HepG2 (cell line): ENCODE measurements around the gene RGR. TPM values are rescaled to one million over a fixed set of nuclear protein-coding genes. Genes with fewer than 3 reads are reported as not detected.

ENCODE experiments used
- ATAC-seq: fragments of 200-7000 bp; cut with Tn5 transposase; 3 replicates; pipeline ENCODE4 v1.9.1; 2020; ENCODE audit warnings: mild to moderate bottlenecking, moderate library complexity
- BruUV-seq: library from RNA; stranded (reverse); fragments of 400-500 nt; replicated peaks from 2 replicates; lab custom pipeline; 2021; lab: Mats Ljungman, UMichigan
- CTCF ChIA-PET: fragments of 300-600 bp; formaldehyde crosslinking; extraction: SDS; loops from one replicate; lab custom pipeline; 2021; ENCODE audit warnings: low total read pairs, inconsistent platforms, low intra/inter-chr PET ratio; lab: Yijun Ruan, JAX
- POLR2A ChIA-PET: fragments of 350-600 bp; sonication (Branson Sonifier 250); formaldehyde crosslinking; loops from one replicate; lab custom pipeline; 2020; ENCODE audit warnings: antibody characterized with exemption, inconsistent platforms; lab: Yijun Ruan, JAX
- DNase-seq: peaks from one replicate; pipeline ENCODE4 v3.0.0-alpha.2; 2015; ENCODE audit warnings: low spot score
- FAIRE-seq: peaks from 3 replicates; lab custom pipeline; 2011; peaks lifted over from hg19 to GRCh38; lab: Jason Lieb, UNC
- H2AFZ ChIP-seq: one replicate; pipeline ENCODE4 v1.6.1; 2011; ENCODE audit warnings: low read length, inconsistent platforms
- H3K27ac ChIP-seq: fragments of 300-600 bp; 3 replicates; pipeline ENCODE4 v1.8.0; 2011; ENCODE audit warnings: mixed run types, mild to moderate bottlenecking, mixed read lengths, low read length, inconsistent platforms; ENCODE audit not compliant: insufficient read depth; ENCODE audit errors: extremely low read length
- H3K27me3 ChIP-seq, 2 experiments: fragments of 200-600 bp in 1 of 2; 2 replicates in 1 of 2; 3 replicates in 1 of 2; pipeline versions ENCODE4 v1.6.0 to v1.8.0; 2011; ENCODE audit warnings: low read length in 2 of 2, mild to moderate bottlenecking in 2 of 2, moderate library complexity in 2 of 2, inconsistent platforms in 1 of 2; ENCODE audit not compliant: insufficient read depth in 2 of 2, control insufficient read depth in 1 of 2
- H3K36me3 ChIP-seq, 2 experiments: fragments of 200-600 bp in 1 of 2; replicated peaks in 1 of 2; 2 replicates in 1 of 2; 3 replicates in 1 of 2; pipeline versions ENCODE4 v1.5.1 to v1.8.0; 2011; ENCODE audit warnings: low read length in 2 of 2, inconsistent platforms in 1 of 2; ENCODE audit not compliant: insufficient read depth in 2 of 2, control insufficient read depth in 1 of 2
- H3K4me1 ChIP-seq: 2 replicates; pipeline ENCODE4 v1.5.1; 2012; ENCODE audit warnings: low read length, inconsistent platforms; ENCODE audit not compliant: insufficient read depth
- H3K4me2 ChIP-seq: 2 replicates; pipeline ENCODE4 v1.6.0; 2011; ENCODE audit warnings: low read depth, low read length, inconsistent platforms
- H3K4me3 ChIP-seq, 3 experiments: fragments of 200-600 bp in 1 of 3; sonication (generic), shearing (Covaris generic) in 1 of 3; replicated peaks in 1 of 3; 2 replicates each; pipeline ENCODE4 v1.5.1; 2011 to 2016; ENCODE audit warnings: low read length in 3 of 3, inconsistent platforms in 2 of 3, low read depth in 2 of 3, mild to moderate bottlenecking in 2 of 3, control low read depth in 1 of 3, mixed read lengths in 1 of 3; ENCODE audit not compliant: insufficient read depth in 1 of 3
- H3K79me2 ChIP-seq: one replicate; pipeline ENCODE4 v1.6.1; 2011; ENCODE audit warnings: low read length, inconsistent platforms; ENCODE audit not compliant: insufficient read depth
- H3K9ac ChIP-seq: 2 replicates; pipeline ENCODE4 v1.6.0; 2011; ENCODE audit warnings: mild to moderate bottlenecking, low read depth, low read length, inconsistent platforms; ENCODE audit not compliant: insufficient read depth
- H3K9me3 ChIP-seq: 2 replicates; pipeline ENCODE4 v1.5.1; 2012; ENCODE audit warnings: mild to moderate bottlenecking, low read length
- H4K20me1 ChIP-seq: 2 replicates; pipeline ENCODE4 v1.6.0; 2011; ENCODE audit warnings: inconsistent platforms, mild to moderate bottlenecking, low read length, moderate library complexity; ENCODE audit not compliant: insufficient read depth
- HNRNPLL ChIP-seq: fragments of 200-400 bp; formaldehyde crosslinking; IDR thresholded peaks from 2 replicates; pipeline ENCODE4 v1.6.1; 2017; ENCODE audit warnings: mild to moderate bottlenecking, low read depth, low read length; ENCODE audit not compliant: poor library complexity, severe bottlenecking
- MED1 ChIP-seq: sonication (generic); formaldehyde crosslinking; IDR thresholded peaks from 2 replicates; pipeline ENCODE4 v1.4.0; 2020; ENCODE audit warnings: missing genetic modification reagents
- SIN3A ChIP-seq: IDR thresholded peaks from 2 replicates; pipeline ENCODE4 v1.6.1; 2011; ENCODE audit warnings: low read depth, mild to moderate bottlenecking, control low read depth, low read length, borderline replicate concordance
- SKI ChIP-seq: fragments of 450-650 bp; IDR thresholded peaks from one replicate; pipeline ENCODE4 v1.6.1; 2018; ENCODE audit warnings: mild to moderate bottlenecking; ENCODE audit not compliant: partially characterized antibody
- THYN1 ChIP-seq: sonication (generic); formaldehyde crosslinking; IDR thresholded peaks from 2 replicates; pipeline ENCODE4 v1.8.1; 2023; ENCODE audit warnings: low read depth, mild to moderate bottlenecking, moderate library complexity, missing genetic modification reagents, borderline replicate concordance
- ZFP90 ChIP-seq: sonication (generic); formaldehyde crosslinking; IDR thresholded peaks from 2 replicates; pipeline ENCODE4 v1.8.0; 2022; ENCODE audit warnings: missing genetic modification reagents, mild to moderate bottlenecking, inconsistent platforms, borderline replicate concordance
- ZKSCAN5 ChIP-seq: sonication (generic); formaldehyde crosslinking; IDR thresholded peaks from 2 replicates; pipeline ENCODE4 v1.5.1; 2020; ENCODE audit warnings: mild to moderate bottlenecking, missing genetic modification reagents
- ZNF580 ChIP-seq: IDR thresholded peaks from 2 replicates; pipeline ENCODE4 v1.6.1; 2016; ENCODE audit warnings: low read depth, borderline replicate concordance
- ZNF724P ChIP-seq: sonication (generic); formaldehyde crosslinking; IDR thresholded peaks from 2 replicates; pipeline ENCODE4 v1.8.0; 2022; ENCODE audit warnings: missing genetic modification reagents, borderline replicate concordance
- ZNF83 ChIP-seq: sonication (generic); formaldehyde crosslinking; IDR thresholded peaks from 2 replicates; pipeline ENCODE4 v1.4.0; 2020; ENCODE audit warnings: missing genetic modification reagents, mild to moderate bottlenecking, borderline replicate concordance
- WGBS: methylation state at CpG from one replicate; pipeline ENCODE4 v1.1.6; 2017; ENCODE audit warnings: low lambda C conversion rate; 5-methylcytosine and 5-hydroxymethylcytosine counted together
- in situ Hi-C: cut with HindIII; loops from 2 replicates; pipeline ENCODE4 v1.10.0; 2017; ENCODE audit warnings: low pct_unique_long_range_greater_than_20kb; ENCODE audit not compliant: extremely low pct_ligation_motif_present
- intact Hi-C: fragments of 100-400 bp; cut with micrococcal nuclease; formaldehyde crosslinking; loops from one replicate; pipeline ENCODE4 v1.10.0; 2022; ENCODE audit not compliant: unreplicated experiment
- polyA plus RNA-seq, 8 experiments: library from polyadenylated mRNA; depleted of rRNA in 3 of 8; stranded (reverse) in 7 of 8; unstranded in 1 of 8; fragments of >200 nt; fragmentation: Illumina TruSeq in 4 of 8; extraction: Trizol in 4 of 8; gene quantifications; 2 replicates each; pipeline versions ENCODE4 v1.2.1 to v1.2.3, GENCODE V29; 2011 to 2016; ENCODE audit warnings: low read depth in 4 of 8, missing spikeins in 1 of 8, mixed read lengths in 1 of 8; ENCODE audit not compliant: insufficient read depth in 1 of 8
- total RNA-seq, 5 experiments: library from RNA; depleted of rRNA; stranded (reverse); fragments of >200 nt; fragmentation: Illumina TruSeq; extraction: Trizol; gene quantifications; 2 replicates each; pipeline ENCODE4 v1.2.3, GENCODE V29; 2016; ENCODE audit warnings: low read depth in 1 of 5
- TF ChIP-seq, protein P1 (sequence below): IDR thresholded peaks from 2 replicates; pipeline ENCODE4 v1.6.1; 2012; ENCODE audit warnings: inconsistent platforms
- TF ChIP-seq, protein P2 (sequence below): sonication (generic); formaldehyde crosslinking; IDR thresholded peaks from 2 replicates; pipeline ENCODE4 v1.4.0; 2020; ENCODE audit warnings: missing genetic modification reagents

RGR gene
- total and polyA plus RNA-seq, 2 of the 13 experiments (the other 11 are each of a cell fraction or from before 2014, with no cell fraction given) = 0.69 to 0.71 TPM

DNA sequence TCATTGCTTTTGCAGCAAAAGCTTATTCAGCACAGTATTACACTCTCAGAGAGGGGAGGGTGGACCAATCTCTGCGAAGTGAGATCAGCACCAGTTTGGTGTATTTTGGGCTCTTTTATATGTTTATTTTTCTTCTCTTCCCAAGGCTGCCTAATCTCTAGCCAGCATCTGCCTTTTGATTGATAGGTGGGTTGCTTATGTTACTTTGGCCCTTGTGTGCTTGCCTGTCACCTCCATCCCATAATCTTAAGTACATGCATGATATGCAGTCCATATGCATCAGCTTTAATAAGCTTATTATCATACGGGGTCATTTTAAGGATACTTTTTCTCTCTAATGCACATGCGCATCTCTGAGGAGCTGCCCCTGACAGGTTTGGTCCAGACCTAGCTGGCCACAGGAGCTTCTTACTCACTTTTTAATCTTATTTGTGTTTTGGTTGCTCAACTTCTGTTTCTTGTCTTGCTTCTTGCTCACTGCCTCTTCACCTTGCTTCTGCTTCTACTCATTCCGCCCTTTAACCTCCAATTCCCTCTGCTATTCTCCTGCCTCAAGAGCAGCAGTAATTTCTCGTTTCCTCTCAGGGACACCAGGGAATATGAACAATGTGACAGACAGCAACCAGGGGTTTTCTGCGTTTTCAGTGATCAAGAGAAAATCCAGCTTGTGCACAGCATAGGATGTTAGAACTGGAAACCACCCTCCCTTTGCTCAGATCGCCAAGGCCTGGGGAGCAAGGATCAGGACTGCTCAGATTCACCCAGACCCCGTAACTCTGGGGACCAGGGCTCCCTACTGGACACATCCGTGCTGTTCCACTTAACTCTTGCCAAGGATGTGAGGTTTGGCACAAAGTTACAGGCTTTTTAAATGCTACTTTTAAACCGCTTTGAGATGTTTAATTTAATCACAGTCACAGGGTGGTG, 10.0 kb downstream of the RGR start (continued):
- TF ChIP-seq ZFP90 = no peak
- TF ChIP-seq, all 625 proteins: peak for 0

- peaks cover 0 to 6% of the 10 kb centered on the region in 2 experiments; a peak in 2 of 5 replicates for H3K27me3 ChIP-seq
- no peaks in the 10 kb centered on the region for H3K9me3 ChIP-seq
- 28% methylated on average over 33 of the region's 35 CpGs for WGBS
- no peaks in the 10 kb centered on the region for H3K79me2 ChIP-seq
- no TSS peak for BruUV-seq
- H2AFZ ChIP-seq = no peak overlapping the region
- H3K27ac ChIP-seq = no peak overlapping the region
- CTCF ChIA-PET = no interaction called here
- no peaks in the 10 kb centered on the region for H4K20me1 ChIP-seq
- no peaks in the 10 kb centered on the region for H3K36me3 ChIP-seq
- H3K9ac ChIP-seq = no peak overlapping the region
- FAIRE-seq (no peak), DNase-seq (peak; percentile 22), ATAC-seq (peak; percentile 82)
- peak overlapping the region in 1 of 3 experiments; percentile 50; a peak in 1 of 6 replicates for H3K4me3 ChIP-seq
- intact Hi-C loops (loop anchor here (1.0 kb wide), 1 partner anchor 27 kb away; no protein-coding TSS in a partner anchor), in situ Hi-C loops (no loop called here)
- peak overlapping the region; percentile 50 for H3K4me2 ChIP-seq
- peaks cover 9% of the 10 kb centered on the region for H3K4me1 ChIP-seq
- POLR2A ChIA-PET = no interaction called here
- TF ChIP-seq, protein P1, sequence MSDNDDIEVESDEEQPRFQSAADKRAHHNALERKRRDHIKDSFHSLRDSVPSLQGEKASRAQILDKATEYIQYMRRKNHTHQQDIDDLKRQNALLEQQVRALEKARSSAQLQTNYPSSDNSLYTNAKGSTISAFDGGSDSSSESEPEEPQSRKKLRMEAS = peak; percentile 85
- TF ChIP-seq ZNF724P = no peak
- peak; percentile 38 for TF ChIP-seq HNRNPLL
- no peak for TF ChIP-seq ZNF83 (CRISPR knock-in tag)
- TF ChIP-seq, protein P2, sequence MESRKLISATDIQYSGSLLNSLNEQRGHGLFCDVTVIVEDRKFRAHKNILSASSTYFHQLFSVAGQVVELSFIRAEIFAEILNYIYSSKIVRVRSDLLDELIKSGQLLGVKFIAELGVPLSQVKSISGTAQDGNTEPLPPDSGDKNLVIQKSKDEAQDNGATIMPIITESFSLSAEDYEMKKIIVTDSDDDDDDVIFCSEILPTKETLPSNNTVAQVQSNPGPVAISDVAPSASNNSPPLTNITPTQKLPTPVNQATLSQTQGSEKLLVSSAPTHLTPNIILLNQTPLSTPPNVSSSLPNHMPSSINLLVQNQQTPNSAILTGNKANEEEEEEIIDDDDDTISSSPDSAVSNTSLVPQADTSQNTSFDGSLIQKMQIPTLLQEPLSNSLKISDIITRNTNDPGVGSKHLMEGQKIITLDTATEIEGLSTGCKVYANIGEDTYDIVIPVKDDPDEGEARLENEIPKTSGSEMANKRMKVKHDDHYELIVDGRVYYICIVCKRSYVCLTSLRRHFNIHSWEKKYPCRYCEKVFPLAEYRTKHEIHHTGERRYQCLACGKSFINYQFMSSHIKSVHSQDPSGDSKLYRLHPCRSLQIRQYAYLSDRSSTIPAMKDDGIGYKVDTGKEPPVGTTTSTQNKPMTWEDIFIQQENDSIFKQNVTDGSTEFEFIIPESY = peak; percentile 95
- TF ChIP-seq ZNF580 (CRISPR knock-in tag) = peak; percentile 35; the same call in 1 of the 2 replicates
- 0 out of 2 replicates have a peak, but pooled peaks have one; percentile 27 for TF ChIP-seq MED1
- no peak for TF ChIP-seq ZKSCAN5 (CRISPR knock-in tag)
- no peak for TF ChIP-seq SKI
- TF ChIP-seq SIN3A = no peak
- no peak for TF ChIP-seq THYN1
Measured at GRCh38 chr10:84256510-84257342, 11.9 kb downstream of the RGR start.
